HFF-Myc (cell line): ENCODE results near the gene CDH4.

Experiments used
- DNase-seq: peaks from one replicate; pipeline ENCODE4 v3.0.0-alpha.2; 2011; ENCODE audit warnings: low read depth; ENCODE audit errors: extremely low read depth
- H3K4me3 ChIP-seq: replicated peaks from 2 replicates; pipeline ENCODE4 v1.5.1; 2011; ENCODE audit warnings: low read depth, mild to moderate bottlenecking, control low read depth, low read length
- TF ChIP-seq, protein P1 (sequence below): IDR thresholded peaks from 2 replicates; pipeline ENCODE4 v1.5.1; 2012; ENCODE audit warnings: mild to moderate bottlenecking, low read depth, low read length, control low read depth; ENCODE audit errors: missing control alignments

CDH4 gene

DNA sequence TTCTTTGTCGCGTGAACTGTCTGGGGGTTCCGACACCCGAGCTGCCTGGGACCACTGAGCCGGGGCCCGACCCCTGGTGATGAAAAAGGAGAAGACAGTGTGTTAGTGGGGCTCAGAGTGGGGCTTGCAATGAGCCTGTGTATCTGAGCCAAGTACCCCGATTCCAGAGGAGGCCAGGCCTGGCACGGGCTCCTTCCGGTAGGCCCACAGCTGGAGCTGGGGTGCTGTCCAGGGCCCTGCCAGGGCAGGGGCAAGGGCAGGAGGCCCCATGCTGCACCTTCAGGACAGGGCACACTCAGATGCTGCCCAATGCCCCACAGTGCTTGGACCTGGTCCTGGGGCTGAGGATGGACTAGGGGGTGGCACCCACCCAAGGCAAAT is 724.2 kb downstream of the CDH4 start:
- TF ChIP-seq, protein P1, sequence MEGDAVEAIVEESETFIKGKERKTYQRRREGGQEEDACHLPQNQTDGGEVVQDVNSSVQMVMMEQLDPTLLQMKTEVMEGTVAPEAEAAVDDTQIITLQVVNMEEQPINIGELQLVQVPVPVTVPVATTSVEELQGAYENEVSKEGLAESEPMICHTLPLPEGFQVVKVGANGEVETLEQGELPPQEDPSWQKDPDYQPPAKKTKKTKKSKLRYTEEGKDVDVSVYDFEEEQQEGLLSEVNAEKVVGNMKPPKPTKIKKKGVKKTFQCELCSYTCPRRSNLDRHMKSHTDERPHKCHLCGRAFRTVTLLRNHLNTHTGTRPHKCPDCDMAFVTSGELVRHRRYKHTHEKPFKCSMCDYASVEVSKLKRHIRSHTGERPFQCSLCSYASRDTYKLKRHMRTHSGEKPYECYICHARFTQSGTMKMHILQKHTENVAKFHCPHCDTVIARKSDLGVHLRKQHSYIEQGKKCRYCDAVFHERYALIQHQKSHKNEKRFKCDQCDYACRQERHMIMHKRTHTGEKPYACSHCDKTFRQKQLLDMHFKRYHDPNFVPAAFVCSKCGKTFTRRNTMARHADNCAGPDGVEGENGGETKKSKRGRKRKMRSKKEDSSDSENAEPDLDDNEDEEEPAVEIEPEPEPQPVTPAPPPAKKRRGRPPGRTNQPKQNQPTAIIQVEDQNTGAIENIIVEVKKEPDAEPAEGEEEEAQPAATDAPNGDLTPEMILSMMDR = no peak
- DNase-seq = no peak
- no peak overlapping the region for H3K4me3 ChIP-seq

DNA sequence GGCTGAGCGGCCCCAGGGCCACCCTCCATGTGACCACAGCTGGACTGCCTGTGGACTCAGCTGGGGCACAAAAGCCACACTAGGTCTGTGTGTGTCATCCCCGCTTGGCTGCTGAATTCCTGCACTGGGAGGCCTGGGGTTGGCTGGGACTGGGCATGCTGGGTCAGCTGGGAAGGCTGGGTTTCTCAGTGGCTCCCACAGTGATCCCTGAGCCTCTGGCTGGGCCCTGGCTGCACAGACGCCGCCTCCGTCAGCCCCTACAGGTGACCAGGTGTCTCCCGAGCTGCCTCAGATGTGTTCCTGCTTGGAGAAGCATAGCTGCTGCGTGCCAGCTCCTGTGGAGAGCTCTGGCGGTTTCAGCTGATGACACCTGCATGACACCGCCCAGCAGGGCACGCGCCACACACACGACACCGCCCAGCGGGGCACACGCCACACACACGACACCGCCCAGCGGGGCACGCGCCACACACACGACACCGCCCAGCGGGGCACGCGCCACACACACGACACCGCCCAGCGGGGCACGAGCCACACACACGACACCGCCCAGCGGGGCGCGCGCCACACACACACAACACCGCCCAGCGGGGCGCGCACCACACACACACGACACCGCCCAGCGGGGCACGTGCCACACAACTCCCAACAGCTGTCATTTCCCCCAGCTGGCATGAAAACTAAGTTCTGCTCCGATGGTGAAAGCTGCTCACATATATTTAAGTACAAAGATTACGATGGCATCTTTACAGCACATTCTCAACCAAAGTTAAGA is 724.8 kb downstream of the CDH4 start:
- TF ChIP-seq, protein P1 = no peak
- no peak overlapping the region for H3K4me3 ChIP-seq
- no peak for DNase-seq

DNA sequence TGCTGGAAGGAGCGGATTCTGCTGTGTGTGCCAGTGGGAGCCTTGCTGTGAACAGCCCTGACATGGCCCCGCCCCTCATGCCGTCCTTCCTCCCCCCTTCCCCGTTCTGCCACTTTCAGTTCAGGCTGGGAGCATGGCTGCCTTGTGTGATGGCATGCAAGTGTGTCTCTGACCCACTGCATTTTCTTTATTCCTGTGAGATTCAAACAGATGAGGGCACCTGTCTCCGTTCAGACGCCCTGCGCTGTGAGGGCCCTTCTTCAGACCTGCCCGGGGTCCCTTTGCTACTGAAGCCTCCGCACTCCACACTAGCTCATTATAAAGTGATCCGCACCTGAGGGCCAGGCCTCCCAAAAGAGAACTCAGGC is 725.3 kb downstream of the CDH4 start:
- DNase-seq = no peak

DNA sequence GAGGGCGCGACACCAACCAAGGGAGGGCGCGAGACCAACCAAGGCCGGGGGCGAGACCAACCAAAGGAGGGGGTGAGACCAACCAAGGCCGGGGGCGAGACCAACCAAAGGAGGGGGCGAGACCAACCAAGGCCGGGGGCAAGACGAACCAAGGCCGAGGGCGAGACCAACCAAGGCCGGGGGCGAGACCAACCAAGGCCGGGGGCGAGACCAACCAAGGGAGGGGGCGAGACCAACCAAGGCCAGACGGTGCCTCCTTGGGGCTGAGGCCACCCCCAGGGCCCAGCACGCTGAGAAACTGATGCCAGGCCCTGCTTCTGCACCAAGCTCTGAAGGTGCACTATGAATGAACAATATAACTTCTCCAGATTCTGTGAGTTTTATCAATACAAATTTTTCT is 726.4 kb downstream of the CDH4 start:
- no peak for DNase-seq
- TF ChIP-seq, protein P1 = no peak
- no peak overlapping the region for H3K4me3 ChIP-seq

More for the DNA sequence above, 725.3 kb downstream of the CDH4 start:
- TF ChIP-seq, protein P1 = no peak
- no peak overlapping the region for H3K4me3 ChIP-seq

DNA sequence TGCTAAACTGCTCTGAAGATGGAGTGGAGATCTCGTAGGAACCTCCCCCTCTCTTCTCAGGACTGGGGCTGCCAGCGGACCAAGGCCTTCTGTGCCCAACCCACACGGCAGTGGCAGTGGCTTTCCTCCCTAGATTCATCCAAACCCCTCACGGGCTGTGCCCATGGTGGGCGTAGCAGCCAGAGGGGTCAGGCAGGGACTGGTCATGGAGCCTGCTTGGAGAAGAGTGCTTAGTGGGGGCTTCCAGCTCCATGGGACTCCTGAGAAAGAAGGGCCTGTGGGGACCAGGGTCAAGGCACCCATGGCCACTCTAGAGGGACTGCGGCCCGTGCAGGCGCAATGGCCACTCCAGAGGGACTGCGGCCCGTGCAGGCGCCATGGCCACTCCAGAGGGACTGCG is 727.0 kb downstream of the CDH4 start:
- H3K4me3 ChIP-seq = no peak overlapping the region
- no peak for DNase-seq
- TF ChIP-seq, protein P1 = no peak

DNA sequence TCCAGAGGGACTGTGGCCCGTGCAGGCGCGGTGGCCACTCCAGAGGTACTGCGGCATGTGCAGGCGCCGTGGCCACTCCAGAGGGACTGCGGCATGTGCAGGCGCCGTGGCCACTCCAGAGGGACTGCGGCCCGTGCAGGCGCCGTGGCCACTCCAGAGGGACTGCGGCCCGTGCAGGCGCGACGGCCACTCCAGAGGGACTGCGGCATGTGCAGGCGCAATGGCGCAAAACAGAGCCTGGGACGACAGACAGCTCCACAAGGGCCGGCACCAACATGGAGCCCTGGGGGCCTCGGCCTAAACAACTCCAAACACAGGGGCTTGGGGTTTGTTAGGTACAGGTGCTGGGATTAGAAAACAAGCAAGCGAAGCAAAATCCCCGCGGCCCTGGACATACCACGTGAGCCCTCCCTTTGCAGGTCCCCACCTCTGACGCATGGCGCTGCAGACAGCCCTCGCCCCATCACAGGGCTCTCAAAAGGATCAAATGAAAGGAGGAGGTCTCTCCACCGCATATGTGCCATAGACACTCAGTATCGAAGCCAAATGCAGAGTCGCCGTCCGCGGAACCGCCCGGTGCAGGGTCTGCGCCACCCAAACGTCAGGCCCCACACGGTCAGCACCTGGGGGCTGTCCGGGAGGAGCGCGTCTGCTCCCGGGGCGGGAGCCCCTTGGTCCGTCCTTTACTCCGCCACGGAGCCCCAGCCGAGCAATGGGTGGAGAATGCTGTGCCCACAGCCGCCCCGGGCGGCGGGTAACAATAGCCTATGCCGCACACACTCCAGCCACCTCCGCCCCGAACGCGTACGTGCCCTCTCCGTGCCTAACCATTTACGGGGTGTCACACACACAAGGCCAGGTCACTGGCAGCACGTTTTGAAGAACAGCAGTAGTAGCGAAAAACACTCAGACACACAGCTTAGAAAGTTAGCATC is 727.9 kb downstream of the CDH4 start:
- TF ChIP-seq, protein P1 = no peak
- DNase-seq = no peak
- H3K4me3 ChIP-seq = no peak overlapping the region
